Rectal smooth muscle tissue (tissue), 1 donor: ENCODE measurements around the gene TSFM.

ENCODE experiments used
- H3K27ac ChIP-seq: one replicate; pipeline ENCODE4 v1.7.0; 2013; ENCODE audit warnings: low read depth, low read length, inconsistent platforms
- H3K27me3 ChIP-seq: one replicate; pipeline ENCODE4 v1.7.0; 2013; ENCODE audit warnings: low read length; ENCODE audit not compliant: control insufficient read depth, insufficient read depth
- H3K36me3 ChIP-seq: one replicate; pipeline ENCODE4 v1.7.0; 2013; ENCODE audit warnings: low read length; ENCODE audit not compliant: control insufficient read depth, insufficient read depth
- H3K4me1 ChIP-seq: one replicate; pipeline ENCODE4 v1.7.0; 2013; ENCODE audit warnings: low read length; ENCODE audit not compliant: control insufficient read depth, insufficient read depth
- H3K4me3 ChIP-seq: one replicate; pipeline ENCODE4 v1.7.0; 2013; ENCODE audit warnings: low read length
- H3K9ac ChIP-seq: one replicate; pipeline ENCODE4 v1.7.0; 2013; ENCODE audit warnings: low read length

TSFM gene

GRCh38 chr12:57806677-57807076, 24.1 kb downstream of the TSFM start:
- Histone ChIP-seq H3K4me3 (no peak overlapping the region), H3K9ac (no peak overlapping the region), H3K36me3 (peaks cover 37% of the 10 kb centered on the region), H3K4me1 (no peaks in the 10 kb centered on the region), H3K27ac (no peak overlapping the region), H3K27me3 (no peaks in the 10 kb centered on the region)

DNA sequence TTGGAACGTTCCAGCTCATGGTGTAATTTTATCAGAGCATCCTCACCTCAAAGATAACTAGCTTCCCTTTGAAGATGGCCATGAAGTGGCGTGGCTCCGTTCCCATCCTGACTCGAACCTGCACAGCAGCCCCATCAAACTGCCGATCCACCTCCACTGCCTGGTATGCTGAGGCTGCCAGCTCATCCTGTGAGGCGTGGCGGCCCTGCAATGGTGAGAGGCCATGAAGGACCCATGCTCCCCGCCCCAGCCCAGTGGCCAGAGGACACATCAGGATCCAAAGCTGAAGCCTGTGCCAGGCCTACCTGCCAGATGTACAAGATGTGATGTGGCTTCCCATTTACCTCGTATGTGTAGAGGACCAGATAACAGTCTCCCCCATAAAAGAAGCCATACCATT, 24.7 kb downstream of the TSFM start:
- no peak overlapping the region for H3K27ac ChIP-seq
- peaks cover 34% of the 10 kb centered on the region for H3K36me3 ChIP-seq
- H3K9ac ChIP-seq: no peak overlapping the region
- H3K4me1 ChIP-seq: no peaks in the 10 kb centered on the region
- H3K27me3 ChIP-seq: no peaks in the 10 kb centered on the region
- no peak overlapping the region for H3K4me3 ChIP-seq

DNA sequence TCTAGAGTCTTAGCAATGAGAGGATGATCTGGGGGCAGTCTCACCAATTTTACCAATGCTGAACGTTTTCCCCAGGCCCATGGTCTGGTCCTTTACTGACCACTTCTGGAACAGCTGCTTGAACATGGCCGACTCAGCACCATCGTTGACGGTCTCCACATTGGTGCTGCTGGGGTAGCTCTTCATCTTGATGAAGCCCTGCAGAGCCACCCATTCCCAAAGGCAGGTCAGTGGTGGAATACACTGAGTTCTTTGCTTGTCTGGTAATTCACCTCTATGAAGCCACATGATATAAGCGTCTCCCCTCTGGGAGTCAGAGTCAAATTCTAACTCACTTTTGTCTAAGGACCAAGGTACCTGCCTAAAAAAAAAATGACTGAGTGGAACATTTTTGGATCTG, 25.8 kb downstream of the TSFM start:
- H3K4me1 ChIP-seq: no peaks in the 10 kb centered on the region
- no peak overlapping the region for H3K4me3 ChIP-seq
- no peaks in the 10 kb centered on the region for H3K27me3 ChIP-seq
- H3K27ac ChIP-seq: no peak overlapping the region
- peaks cover 28% of the 10 kb centered on the region for H3K36me3 ChIP-seq
- no peak overlapping the region for H3K9ac ChIP-seq

DNA sequence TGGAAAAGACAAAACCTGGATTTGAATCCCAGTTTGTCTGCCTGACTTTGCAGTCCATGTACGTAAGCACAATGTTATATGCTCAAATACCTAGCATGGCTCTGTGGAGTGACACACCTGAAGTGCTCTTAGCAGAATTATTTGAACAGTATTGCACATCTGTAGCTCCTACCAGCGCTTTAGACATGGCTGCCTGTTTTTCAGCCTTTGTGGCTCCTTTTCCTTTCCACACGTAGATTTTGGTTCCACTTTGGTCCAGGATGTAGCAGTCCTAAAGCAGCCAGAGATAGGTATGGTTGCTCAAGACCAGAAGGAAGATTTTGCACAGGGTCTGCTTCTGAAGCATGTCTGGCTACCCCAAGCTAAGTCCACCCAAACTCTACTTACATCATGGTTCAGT, 26.8 kb downstream of the TSFM start:
- no peak overlapping the region for H3K4me3 ChIP-seq
- peaks cover 28% of the 10 kb centered on the region for H3K36me3 ChIP-seq
- no peaks in the 10 kb centered on the region for H3K27me3 ChIP-seq
- no peak overlapping the region for H3K9ac ChIP-seq
- no peaks in the 10 kb centered on the region for H3K4me1 ChIP-seq
- H3K27ac ChIP-seq: no peak overlapping the region

- H3K36me3 ChIP-seq: peaks cover 28% of the 10 kb centered on the region
- no peak overlapping the region for H3K9ac ChIP-seq
- H3K27me3 ChIP-seq: no peaks in the 10 kb centered on the region
- H3K27ac ChIP-seq: no peak overlapping the region
- no peaks in the 10 kb centered on the region for H3K4me1 ChIP-seq
- no peak overlapping the region for H3K4me3 ChIP-seq
Observed at GRCh38 chr12:57810450-57810849, 27.9 kb downstream of the TSFM start.

DNA sequence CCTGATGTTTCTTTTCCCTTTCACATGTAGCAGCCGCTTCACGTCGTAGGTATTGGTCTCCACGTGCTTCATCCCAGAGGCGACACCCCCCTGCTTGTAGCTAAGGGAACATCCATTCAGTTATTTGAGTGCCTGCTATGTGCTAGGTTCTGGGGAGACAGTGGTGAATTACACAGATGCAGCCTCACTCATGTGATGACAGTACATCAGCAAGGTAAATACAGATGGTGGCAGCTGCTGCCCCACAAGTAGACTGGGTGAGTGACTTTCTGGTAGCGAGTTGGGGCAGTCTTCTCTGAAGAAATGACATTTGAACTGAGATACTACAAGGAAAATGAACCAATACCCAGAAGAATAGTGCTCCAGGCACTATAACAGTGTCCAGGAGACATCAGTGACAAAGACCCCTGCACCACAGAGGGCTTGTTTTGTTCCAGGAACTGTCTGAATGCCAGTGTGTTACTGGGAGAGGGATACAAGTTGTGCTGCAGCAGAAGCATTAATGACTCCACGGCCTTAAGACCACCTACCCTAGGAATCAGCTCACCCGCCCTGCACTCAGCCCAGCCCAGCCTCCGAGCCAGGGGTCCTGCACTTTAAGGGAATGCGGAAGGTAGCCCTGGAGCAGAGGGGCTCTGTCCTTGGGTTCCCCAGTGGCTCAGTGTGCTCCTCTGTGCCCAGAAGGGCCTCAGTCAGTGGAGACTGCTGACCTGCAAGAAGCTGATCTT, 28.6 kb downstream of the TSFM start:
- no peak overlapping the region for H3K27ac ChIP-seq
- H3K4me3 ChIP-seq: no peak overlapping the region
- H3K27me3 ChIP-seq: no peaks in the 10 kb centered on the region
- no peaks in the 10 kb centered on the region for H3K4me1 ChIP-seq
- no peak overlapping the region for H3K9ac ChIP-seq
- H3K36me3 ChIP-seq: peaks cover 28% of the 10 kb centered on the region

GRCh38 chr12:57813111-57813970, 30.8 kb downstream of the TSFM start:
- H3K4me1 ChIP-seq: peaks cover 4% of the 10 kb centered on the region
- no peak overlapping the region for H3K27ac ChIP-seq
- H3K9ac ChIP-seq: no peak overlapping the region
- no peaks in the 10 kb centered on the region for H3K27me3 ChIP-seq
- no peak overlapping the region for H3K4me3 ChIP-seq
- peaks cover 25% of the 10 kb centered on the region for H3K36me3 ChIP-seq

GRCh38 chr12:57813971-57814772, 31.6 kb downstream of the TSFM start:
- H3K27ac ChIP-seq: no peak overlapping the region
- no peak overlapping the region for H3K9ac ChIP-seq
- no peak overlapping the region for H3K4me3 ChIP-seq
- peaks cover 25% of the 10 kb centered on the region for H3K36me3 ChIP-seq
- H3K27me3 ChIP-seq: no peaks in the 10 kb centered on the region
- peaks cover 4% of the 10 kb centered on the region for H3K4me1 ChIP-seq

DNA sequence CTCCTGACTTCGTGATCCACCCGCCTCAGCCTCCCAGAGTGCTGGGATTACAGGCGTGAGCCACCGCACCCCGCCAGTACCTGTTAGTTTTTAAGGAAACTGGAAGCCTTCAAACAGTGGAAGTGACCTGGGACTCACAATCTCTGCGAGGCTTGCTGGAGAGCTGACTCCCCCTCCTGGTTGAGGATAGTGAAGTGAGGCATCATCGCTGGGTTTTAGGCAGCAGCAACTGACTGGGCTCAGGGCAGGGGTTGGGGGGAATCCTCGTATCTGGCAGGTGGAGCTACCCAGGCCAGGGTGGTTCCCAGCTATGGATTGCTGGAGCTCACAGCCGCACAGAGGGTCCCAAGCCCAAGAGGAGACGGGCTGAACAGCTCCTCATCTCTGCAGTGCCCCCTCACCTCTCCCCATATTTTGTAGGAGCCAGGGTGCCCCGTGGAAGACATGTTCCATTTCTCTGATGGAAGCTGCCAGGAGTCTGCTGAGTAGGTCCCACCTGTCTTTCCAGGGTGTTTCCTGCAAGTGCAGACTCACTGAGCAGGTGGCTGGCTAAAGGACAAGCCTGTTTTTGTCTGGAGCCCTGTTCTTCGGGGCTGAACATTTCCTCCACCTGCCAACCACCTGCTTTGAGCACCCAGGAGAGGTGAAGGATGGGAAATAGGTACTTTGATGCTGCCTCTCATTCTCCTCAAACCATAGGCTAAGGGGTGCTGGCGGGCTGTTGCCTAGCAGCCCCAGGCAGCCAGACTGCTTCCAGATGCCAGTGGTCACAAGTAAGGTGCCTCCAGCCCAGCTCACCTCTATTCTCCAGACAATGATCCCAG, 32.8 kb downstream of the TSFM start:
- H3K9ac ChIP-seq: no peak overlapping the region
- H3K36me3 ChIP-seq: peaks cover 13% of the 10 kb centered on the region
- no peak overlapping the region for H3K27ac ChIP-seq
- H3K4me1 ChIP-seq: peaks cover 4% of the 10 kb centered on the region
- H3K27me3 ChIP-seq: no peaks in the 10 kb centered on the region
- H3K4me3 ChIP-seq: no peak overlapping the region

DNA sequence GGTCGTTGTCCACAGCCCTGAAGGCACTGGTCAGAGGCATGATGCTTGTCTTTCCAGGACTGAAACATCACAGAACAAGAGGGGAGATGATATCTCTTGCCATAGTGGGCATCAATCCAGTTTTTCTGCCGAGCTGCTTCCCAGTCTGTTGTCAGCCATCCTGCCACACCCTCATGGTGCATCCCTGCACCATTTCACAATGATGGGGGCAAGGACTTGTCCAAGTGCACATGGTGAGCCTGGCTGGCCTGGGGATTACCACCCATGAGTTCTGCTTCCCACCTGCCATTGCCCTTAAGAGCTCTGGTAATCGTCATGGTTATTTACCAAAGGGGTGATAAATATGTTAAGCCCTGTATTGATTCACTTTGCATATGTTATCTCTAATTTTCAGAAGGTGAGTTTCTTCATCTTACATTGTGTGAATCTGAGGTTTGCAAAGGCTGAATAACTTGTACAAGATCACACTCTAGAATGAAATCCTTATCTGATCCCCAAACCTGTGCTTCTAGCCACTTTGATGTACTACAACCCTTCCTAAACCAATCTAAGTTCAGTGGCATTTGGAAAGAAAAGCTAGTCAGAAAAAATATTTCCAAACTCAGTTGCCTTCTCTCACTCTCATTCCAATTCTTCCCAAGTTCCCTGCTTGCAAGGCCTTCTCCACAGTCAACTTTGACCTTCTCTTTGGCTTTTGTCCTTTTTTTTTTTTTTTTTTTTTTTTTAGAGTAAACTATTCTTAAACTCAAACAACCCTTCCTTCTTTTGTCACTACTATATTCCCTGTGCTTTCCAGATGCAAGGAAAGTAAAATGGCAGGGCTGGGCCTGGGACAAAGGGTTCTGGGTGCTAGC, 33.6 kb downstream of the TSFM start:
- Histone ChIP-seq H3K9ac (no peak overlapping the region), H3K27me3 (no peaks in the 10 kb centered on the region), H3K4me1 (peaks cover 4% of the 10 kb centered on the region), H3K36me3 (peaks cover 5% of the 10 kb centered on the region), H3K4me3 (no peak overlapping the region), H3K27ac (no peak overlapping the region)

GRCh38 chr12:57816855-57817151, 34.2 kb downstream of the TSFM start:
- Histone ChIP-seq H3K36me3 (no peaks in the 10 kb centered on the region), H3K9ac (no peak overlapping the region), H3K27me3 (no peaks in the 10 kb centered on the region), H3K4me1 (peaks cover 4% of the 10 kb centered on the region), H3K4me3 (no peak overlapping the region), H3K27ac (no peak overlapping the region)
